GM19023 (cell line): Measurements from ENCODE around the gene ANO5.

ENCODE experiments used
- ATAC-seq: cut with Tn5 transposase; IDR thresholded peaks from one replicate; pipeline ENCODE4 v1.9.1; 2021; ENCODE audit warnings: mild to moderate bottlenecking, moderate library complexity; ENCODE audit not compliant: unreplicated experiment

ANO5 gene

GRCh38 chr11:22317656-22318055, 124.8 kb downstream of the ANO5 start:
- ATAC-seq, result no peak

- ATAC-seq, result no peak
Measured at GRCh38 chr11:22331771-22332170, 138.9 kb downstream of the ANO5 start.
